Ascending aorta (tissue), 2 donors: ENCODE measurements around the gene STK39. TPM values are rescaled to one million over a fixed set of nuclear protein-coding genes. Genes with fewer than 3 reads are reported as not detected.
"Not testable (repeated sequence)": the region's sequence is repeated elsewhere in the genome, so short reads cannot be mapped to it uniquely, and the experiment has no call there.

Experiments used
- DNase-seq, 2 donors: peaks; one replicate each; pipeline ENCODE4 v3.0.0-alpha.2; 2019; ENCODE audit warnings: low spot score in 2 of 2
- H3K27ac ChIP-seq, 2 donors: fragments of 200-600 bp; sonication (generic); one replicate each; pipeline ENCODE4 v1.5.1; 2016 to 2017; ENCODE audit warnings: mild to moderate bottlenecking in 1 of 2
- H3K27me3 ChIP-seq: fragments of 200-600 bp; sonication (generic); one replicate; pipeline ENCODE4 v1.5.1; 2017
- H3K36me3 ChIP-seq, 2 donors: fragments of 200-600 bp; sonication (generic); one replicate each; pipeline ENCODE4 v1.5.1; 2016
- H3K4me1 ChIP-seq, 2 donors: fragments of 200-600 bp; sonication (generic); one replicate each; pipeline ENCODE4 v1.5.1; 2016 to 2017; ENCODE audit warnings: mild to moderate bottlenecking in 1 of 2
- H3K4me3 ChIP-seq, 2 donors: fragments of 200-600 bp; sonication (generic); one replicate each; pipeline ENCODE4 v1.5.1; 2016 to 2017; ENCODE audit warnings: mild to moderate bottlenecking in 1 of 2
- H3K9me3 ChIP-seq, 2 donors: fragments of 200-600 bp; sonication (generic); one replicate each; pipeline ENCODE4 v1.5.1; 2016
- CTCF ChIP-seq, 3 experiments: fragments of 200-600 bp in 2 of 3; fragments of 450-650 bp in 1 of 3; sonication (generic) in 2 of 3; IDR thresholded peaks; one replicate each; pipeline ENCODE4 v1.5.1; 2016 to 2019; ENCODE audit warnings: antibody characterized with exemption in 3 of 3, mild to moderate bottlenecking in 1 of 3, moderate library complexity in 1 of 3
- intact Hi-C: fragments of 100-400 bp; cut with DNase I; formaldehyde crosslinking; loops from one replicate; pipeline ENCODE4 v1.15.1; 2023
- total RNA-seq: library from RNA; depleted of rRNA; stranded (reverse); fragments of >200 nt; gene quantifications from one replicate; pipeline ENCODE4 v1.1.0, GENCODE V29; 2016

Gene STK39
- total RNA-seq, 1 donor from 2014 or later, result 7.5 TPM

GRCh38 chr2:168127371-168127770, 120.0 kb downstream of the STK39 start:
- no peak for TF ChIP-seq CTCF (IDR thresholded peaks at IDR 0.05)
- DNase-seq, result no peak

GRCh38 chr2:168122210-168122609, 125.2 kb downstream of the STK39 start:
- H3K27ac ChIP-seq, H3K4me3 ChIP-seq, H3K9me3 ChIP-seq, DNase-seq, H3K4me1 ChIP-seq, H3K27me3 ChIP-seq, intact Hi-C loops, H3K36me3 ChIP-seq: not testable (repeated sequence)

More at GRCh38 chr2:168127371-168127770, 120.0 kb downstream of the STK39 start:
- Histone ChIP-seq H3K27ac (no peak overlapping the region), H3K36me3 (peaks cover 0 to 3% of the 10 kb centered on the region in 2 donors), H3K4me1 (no peaks in the 10 kb centered on the region), H3K9me3 (no peaks in the 10 kb centered on the region), H3K27me3 (no peaks in the 10 kb centered on the region), H3K4me3 (no peak overlapping the region)
- intact Hi-C loops, result no loop called here

GRCh38 chr2:168120730-168121129, 126.7 kb downstream of the STK39 start:
- Histone ChIP-seq H3K9me3 (no peaks in the 10 kb centered on the region), H3K36me3 (peaks cover 0 to 3% of the 10 kb centered on the region in 2 donors), H3K4me3 (no peak overlapping the region), H3K4me1 (no peaks in the 10 kb centered on the region), H3K27me3 (no peaks in the 10 kb centered on the region), H3K27ac (no peak overlapping the region)
- intact Hi-C loops, result no loop called here
- no peak for DNase-seq
- no peak for TF ChIP-seq CTCF (IDR thresholded peaks at IDR 0.05)

GRCh38 chr2:168120310-168120709, 127.1 kb downstream of the STK39 start:
- intact Hi-C loops, result no loop called here
- no peaks in the 10 kb centered on the region for H3K9me3 ChIP-seq
- H3K27ac ChIP-seq, result no peak overlapping the region
- no peaks in the 10 kb centered on the region for H3K4me1 ChIP-seq
- H3K36me3 ChIP-seq, result peaks cover 0 to 3% of the 10 kb centered on the region in 2 donors
- H3K4me3 ChIP-seq, result no peak overlapping the region
- H3K27me3 ChIP-seq, result no peaks in the 10 kb centered on the region
- no peak for DNase-seq
- TF ChIP-seq CTCF (IDR thresholded peaks at IDR 0.05), result no peak

GRCh38 chr2:168119515-168120141, 127.8 kb downstream of the STK39 start:
- DNase-seq, result no peak
- H3K4me3 ChIP-seq, result no peak overlapping the region
- no peaks in the 10 kb centered on the region for H3K9me3 ChIP-seq
- no peaks in the 10 kb centered on the region for H3K27me3 ChIP-seq
- H3K27ac ChIP-seq, result no peak overlapping the region
- peaks cover 0 to 3% of the 10 kb centered on the region in 2 donors for H3K36me3 ChIP-seq
- intact Hi-C loops, result loop anchor here (5.0 kb wide), 1 partner anchor 152 kb away; no protein-coding TSS in a partner anchor
- TF ChIP-seq CTCF (IDR thresholded peaks at IDR 0.05), result peak in 1 of 3 experiments; percentile 55
- H3K4me1 ChIP-seq, result no peaks in the 10 kb centered on the region

GRCh38 chr2:168118733-168119514, 128.5 kb downstream of the STK39 start:
- TF ChIP-seq CTCF (IDR thresholded peaks at IDR 0.05), result peak; percentile 29 to 69 (median 60)
- intact Hi-C loops, result loop anchor here (5.0 kb wide), 1 partner anchor 152 kb away; no protein-coding TSS in a partner anchor
- Histone ChIP-seq H3K4me3 (no peak overlapping the region), H3K4me1 (no peaks in the 10 kb centered on the region), H3K36me3 (peaks cover 0 to 3% of the 10 kb centered on the region in 2 donors), H3K9me3 (no peaks in the 10 kb centered on the region), H3K27me3 (no peaks in the 10 kb centered on the region), H3K27ac (no peak overlapping the region)
- no peak for DNase-seq
